Epidermal melanocyte (primary cell): ENCODE data around the gene TMEM30A.

Source experiments
- DNase-seq: peaks from one replicate; pipeline ENCODE4 v3.0.0; 2011; ENCODE audit warnings: low spot score; ENCODE audit not compliant: insufficient read length

The TMEM30A gene

GRCh38 chr6:75284632-75285282 lies at the start of gene TMEM30A:
Gene TMEM30A (minus strand): TSS chr6:75284792. CDS start chr6:75284638, 154 bp downstream.
- DNase-seq, result peak; percentile 92

- DNase-seq, result no peak
Observed at GRCh38 chr6:75333676-75334200, 49.1 kb upstream of the TMEM30A start.

- no peak for DNase-seq
Observed at GRCh38 chr6:75331151-75331550, 46.6 kb upstream of the TMEM30A start.

- no peak for DNase-seq
Observed at GRCh38 chr6:75329703-75330102, 45.1 kb upstream of the TMEM30A start.

GRCh38 chr6:75327807-75328206 lies 43.2 kb upstream of the TMEM30A start:
- no peak for DNase-seq

- DNase-seq, result no peak
Observed at GRCh38 chr6:75326557-75327258, 42.1 kb upstream of the TMEM30A start.

- DNase-seq, result no peak
Observed at GRCh38 chr6:75318900-75319299, 34.3 kb upstream of the TMEM30A start.

GRCh38 chr6:75317503-75318206 lies 33.1 kb upstream of the TMEM30A start:
- DNase-seq, result no peak

GRCh38 chr6:75315978-75316377 lies 31.4 kb upstream of the TMEM30A start:
- DNase-seq, result no peak

GRCh38 chr6:75308250-75308988 lies 23.8 kb upstream of the TMEM30A start:
- no peak for DNase-seq

- DNase-seq, result no peak
Observed at GRCh38 chr6:75307364-75308004, 22.9 kb upstream of the TMEM30A start.

GRCh38 chr6:75306064-75306463 lies 21.5 kb upstream of the TMEM30A start:
- no peak for DNase-seq

- DNase-seq, result no peak
Observed at GRCh38 chr6:75305573-75305972, 21.0 kb upstream of the TMEM30A start.

GRCh38 chr6:75302280-75302679 lies 17.7 kb upstream of the TMEM30A start:
- DNase-seq, result no peak

GRCh38 chr6:75301537-75301936 lies 16.9 kb upstream of the TMEM30A start:
- DNase-seq, result no peak

GRCh38 chr6:75301088-75301487 lies 16.5 kb upstream of the TMEM30A start:
- no peak for DNase-seq

GRCh38 chr6:75300531-75300855 lies 15.9 kb upstream of the TMEM30A start:
- DNase-seq, result no peak

GRCh38 chr6:75299801-75300530 lies 15.4 kb upstream of the TMEM30A start:
- no peak for DNase-seq

- DNase-seq, result no peak
Observed at GRCh38 chr6:75296811-75297779, 12.5 kb upstream of the TMEM30A start.
